Measurements from ENCODE around the gene GPR50. TPM values are rescaled to one million over a fixed set of nuclear protein-coding genes. Genes with fewer than 3 reads are reported as not detected.

GPR50 gene
- total and polyA plus RNA-seq, 4 donors = not detected

DNA sequence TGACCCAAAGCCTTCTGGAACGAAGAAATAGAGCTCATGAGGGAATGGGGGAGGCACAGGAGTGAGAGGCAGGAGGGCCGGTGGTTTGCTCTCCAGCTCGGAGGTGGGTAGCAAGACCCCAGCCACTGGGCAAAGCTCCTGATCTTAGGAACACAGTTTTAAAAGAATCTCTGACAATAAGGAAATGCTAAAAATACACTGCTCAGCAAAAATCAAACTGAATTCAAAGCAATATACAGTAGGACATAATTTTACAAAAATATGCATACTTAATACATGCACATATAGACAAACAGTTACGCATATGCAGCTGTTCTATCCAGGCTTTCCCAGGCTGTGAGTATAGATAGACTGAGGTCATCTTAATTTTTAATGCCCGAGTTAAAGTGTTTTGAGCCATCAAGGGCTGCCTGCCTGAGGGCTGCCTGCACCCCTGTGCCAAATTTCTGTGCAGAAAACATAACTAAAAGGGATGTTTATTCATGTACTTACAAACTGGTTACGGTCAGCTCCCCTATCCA is 6.9 kb downstream of the GPR50 start:
- Histone ChIP-seq H3K4me1 (ENCODE audit: control insufficient read depth in 4 of 4, insufficient read depth in 4 of 4, low read length in 3 of 4) (no peaks in the 10 kb centered on the region), H3K27me3 (ENCODE audit: control insufficient read depth in 4 of 4, insufficient read depth in 4 of 4, low read length in 3 of 4) (peaks cover 0 to 10% (median 1%) of the 10 kb centered on the region in 4 donors), H3K4me3 (ENCODE audit: low read depth in 1 of 3, low read length in 3 of 3) (no peak overlapping the region), H3K36me3 (ENCODE audit: control insufficient read depth in 4 of 4, insufficient read depth in 3 of 4, low read depth in 1 of 4, low read length in 3 of 4) (no peaks in the 10 kb centered on the region), H3K9me3 (ENCODE audit: control insufficient read depth in 4 of 4, low read length in 3 of 4) (peaks cover 0 to 4% (median 0%) of the 10 kb centered on the region in 4 donors), H3K9ac (ENCODE audit: low read depth in 1 of 2, low read length in 2 of 2) (no peak overlapping the region), H3K27ac (ENCODE audit: low read depth in 1 of 2, low read length in 2 of 2) (no peak overlapping the region)
- WGBS = 50% methylated on average over 6 of the region's 6 CpGs
- TF ChIP-seq FOXA2 (IDR thresholded peaks at IDR 0.05) = no peak
- TF ChIP-seq, protein P1, sequence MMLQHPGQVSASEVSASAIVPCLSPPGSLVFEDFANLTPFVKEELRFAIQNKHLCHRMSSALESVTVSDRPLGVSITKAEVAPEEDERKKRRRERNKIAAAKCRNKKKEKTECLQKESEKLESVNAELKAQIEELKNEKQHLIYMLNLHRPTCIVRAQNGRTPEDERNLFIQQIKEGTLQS (IDR thresholded peaks at IDR 0.05) = no peak
- no peak for TF ChIP-seq EGR1 (IDR thresholded peaks at IDR 0.05; ENCODE audit: low read depth in 2 of 2)
- TF ChIP-seq, protein P2, sequence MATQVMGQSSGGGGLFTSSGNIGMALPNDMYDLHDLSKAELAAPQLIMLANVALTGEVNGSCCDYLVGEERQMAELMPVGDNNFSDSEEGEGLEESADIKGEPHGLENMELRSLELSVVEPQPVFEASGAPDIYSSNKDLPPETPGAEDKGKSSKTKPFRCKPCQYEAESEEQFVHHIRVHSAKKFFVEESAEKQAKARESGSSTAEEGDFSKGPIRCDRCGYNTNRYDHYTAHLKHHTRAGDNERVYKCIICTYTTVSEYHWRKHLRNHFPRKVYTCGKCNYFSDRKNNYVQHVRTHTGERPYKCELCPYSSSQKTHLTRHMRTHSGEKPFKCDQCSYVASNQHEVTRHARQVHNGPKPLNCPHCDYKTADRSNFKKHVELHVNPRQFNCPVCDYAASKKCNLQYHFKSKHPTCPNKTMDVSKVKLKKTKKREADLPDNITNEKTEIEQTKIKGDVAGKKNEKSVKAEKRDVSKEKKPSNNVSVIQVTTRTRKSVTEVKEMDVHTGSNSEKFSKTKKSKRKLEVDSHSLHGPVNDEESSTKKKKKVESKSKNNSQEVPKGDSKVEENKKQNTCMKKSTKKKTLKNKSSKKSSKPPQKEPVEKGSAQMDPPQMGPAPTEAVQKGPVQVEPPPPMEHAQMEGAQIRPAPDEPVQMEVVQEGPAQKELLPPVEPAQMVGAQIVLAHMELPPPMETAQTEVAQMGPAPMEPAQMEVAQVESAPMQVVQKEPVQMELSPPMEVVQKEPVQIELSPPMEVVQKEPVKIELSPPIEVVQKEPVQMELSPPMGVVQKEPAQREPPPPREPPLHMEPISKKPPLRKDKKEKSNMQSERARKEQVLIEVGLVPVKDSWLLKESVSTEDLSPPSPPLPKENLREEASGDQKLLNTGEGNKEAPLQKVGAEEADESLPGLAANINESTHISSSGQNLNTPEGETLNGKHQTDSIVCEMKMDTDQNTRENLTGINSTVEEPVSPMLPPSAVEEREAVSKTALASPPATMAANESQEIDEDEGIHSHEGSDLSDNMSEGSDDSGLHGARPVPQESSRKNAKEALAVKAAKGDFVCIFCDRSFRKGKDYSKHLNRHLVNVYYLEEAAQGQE (IDR thresholded peaks at IDR 0.05) = no peak
- no peak for TF ChIP-seq JUND (IDR thresholded peaks at IDR 0.05)
- TF ChIP-seq, protein P3, sequence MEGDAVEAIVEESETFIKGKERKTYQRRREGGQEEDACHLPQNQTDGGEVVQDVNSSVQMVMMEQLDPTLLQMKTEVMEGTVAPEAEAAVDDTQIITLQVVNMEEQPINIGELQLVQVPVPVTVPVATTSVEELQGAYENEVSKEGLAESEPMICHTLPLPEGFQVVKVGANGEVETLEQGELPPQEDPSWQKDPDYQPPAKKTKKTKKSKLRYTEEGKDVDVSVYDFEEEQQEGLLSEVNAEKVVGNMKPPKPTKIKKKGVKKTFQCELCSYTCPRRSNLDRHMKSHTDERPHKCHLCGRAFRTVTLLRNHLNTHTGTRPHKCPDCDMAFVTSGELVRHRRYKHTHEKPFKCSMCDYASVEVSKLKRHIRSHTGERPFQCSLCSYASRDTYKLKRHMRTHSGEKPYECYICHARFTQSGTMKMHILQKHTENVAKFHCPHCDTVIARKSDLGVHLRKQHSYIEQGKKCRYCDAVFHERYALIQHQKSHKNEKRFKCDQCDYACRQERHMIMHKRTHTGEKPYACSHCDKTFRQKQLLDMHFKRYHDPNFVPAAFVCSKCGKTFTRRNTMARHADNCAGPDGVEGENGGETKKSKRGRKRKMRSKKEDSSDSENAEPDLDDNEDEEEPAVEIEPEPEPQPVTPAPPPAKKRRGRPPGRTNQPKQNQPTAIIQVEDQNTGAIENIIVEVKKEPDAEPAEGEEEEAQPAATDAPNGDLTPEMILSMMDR (IDR thresholded peaks at IDR 0.05; ENCODE audit: low read depth, low read length, missing input control) = no peak
- TF ChIP-seq, protein P4, sequence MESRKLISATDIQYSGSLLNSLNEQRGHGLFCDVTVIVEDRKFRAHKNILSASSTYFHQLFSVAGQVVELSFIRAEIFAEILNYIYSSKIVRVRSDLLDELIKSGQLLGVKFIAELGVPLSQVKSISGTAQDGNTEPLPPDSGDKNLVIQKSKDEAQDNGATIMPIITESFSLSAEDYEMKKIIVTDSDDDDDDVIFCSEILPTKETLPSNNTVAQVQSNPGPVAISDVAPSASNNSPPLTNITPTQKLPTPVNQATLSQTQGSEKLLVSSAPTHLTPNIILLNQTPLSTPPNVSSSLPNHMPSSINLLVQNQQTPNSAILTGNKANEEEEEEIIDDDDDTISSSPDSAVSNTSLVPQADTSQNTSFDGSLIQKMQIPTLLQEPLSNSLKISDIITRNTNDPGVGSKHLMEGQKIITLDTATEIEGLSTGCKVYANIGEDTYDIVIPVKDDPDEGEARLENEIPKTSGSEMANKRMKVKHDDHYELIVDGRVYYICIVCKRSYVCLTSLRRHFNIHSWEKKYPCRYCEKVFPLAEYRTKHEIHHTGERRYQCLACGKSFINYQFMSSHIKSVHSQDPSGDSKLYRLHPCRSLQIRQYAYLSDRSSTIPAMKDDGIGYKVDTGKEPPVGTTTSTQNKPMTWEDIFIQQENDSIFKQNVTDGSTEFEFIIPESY (IDR thresholded peaks at IDR 0.05) = no peak
- TF ChIP-seq NR2F2 (IDR thresholded peaks at IDR 0.05) = no peak
- TF ChIP-seq GABPA (IDR thresholded peaks at IDR 0.05 in 1 of 2, conservative IDR thresholded peaks at IDR 0.05 in 1 of 2) = no peak
- TF ChIP-seq YY1 (IDR thresholded peaks at IDR 0.05) = no peak
- TF ChIP-seq TAF1 (conservative IDR thresholded peaks at IDR 0.05) = no peak
- no peak for TF ChIP-seq HNF4G (IDR thresholded peaks at IDR 0.05)
- no peak for TF ChIP-seq SP1 (IDR thresholded peaks at IDR 0.05)
- TF ChIP-seq RAD21 (IDR thresholded peaks at IDR 0.05) = no peak
- no peak for TF ChIP-seq FOXA1 (IDR thresholded peaks at IDR 0.05)
- DNase-seq (ENCODE audit: low spot score) = no peak

DNA sequence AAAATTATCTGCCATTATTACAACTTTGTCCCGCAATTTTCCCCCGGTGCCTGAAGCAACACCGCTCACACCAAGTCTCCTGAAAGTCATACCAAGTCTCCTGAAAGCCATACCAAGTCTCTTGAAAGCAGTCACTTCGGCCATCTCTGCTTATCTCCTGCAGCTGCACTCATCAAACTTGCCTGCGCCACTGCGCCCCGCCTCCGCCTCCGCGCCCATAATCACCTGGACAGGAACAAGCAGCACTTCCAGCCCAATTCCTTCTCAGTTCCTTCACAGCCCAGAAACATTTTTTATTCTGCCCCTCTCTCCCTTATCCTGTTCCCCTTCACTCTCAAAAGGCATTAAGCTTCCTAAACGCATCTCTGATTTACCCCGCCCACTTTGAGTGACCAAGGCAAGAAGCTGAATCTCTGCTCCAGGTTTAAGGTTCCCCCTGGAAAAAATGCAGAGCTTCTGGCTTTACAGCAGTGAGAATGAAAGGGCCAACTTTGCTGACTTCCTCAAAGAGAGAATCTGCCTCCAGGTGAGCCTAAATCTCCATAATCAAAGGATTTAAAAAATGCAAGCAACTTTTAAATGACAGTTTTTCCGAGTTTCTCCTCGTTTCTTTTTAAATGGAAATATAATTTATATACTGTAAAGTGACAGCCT is 7.7 kb downstream of the GPR50 start:
- H3K27me3 ChIP-seq (ENCODE audit: control insufficient read depth in 4 of 4, insufficient read depth in 4 of 4, low read length in 3 of 4) = peaks cover 0 to 10% (median 1%) of the 10 kb centered on the region in 4 donors
- H3K9me3 ChIP-seq (ENCODE audit: control insufficient read depth in 4 of 4, low read length in 3 of 4) = peaks cover 0 to 4% (median 0%) of the 10 kb centered on the region in 4 donors
- H3K36me3 ChIP-seq (ENCODE audit: control insufficient read depth in 4 of 4, insufficient read depth in 3 of 4, low read depth in 1 of 4, low read length in 3 of 4) = no peaks in the 10 kb centered on the region
- H3K27ac ChIP-seq (ENCODE audit: low read depth in 1 of 2, low read length in 2 of 2) = no peak overlapping the region
- H3K9ac ChIP-seq (ENCODE audit: low read depth in 1 of 2, low read length in 2 of 2) = no peak overlapping the region
- no peaks in the 10 kb centered on the region for H3K4me1 ChIP-seq (ENCODE audit: control insufficient read depth in 4 of 4, insufficient read depth in 4 of 4, low read length in 3 of 4)
- DNase-seq (ENCODE audit: low spot score) = no peak
- WGBS = 9% methylated on average over 14 of the region's 14 CpGs
- no peak overlapping the region for H3K4me3 ChIP-seq (ENCODE audit: low read depth in 1 of 3, low read length in 3 of 3)
- no peak for TF ChIP-seq NR2F2 (IDR thresholded peaks at IDR 0.05)
- no peak for TF ChIP-seq HNF4G (IDR thresholded peaks at IDR 0.05)
- no peak for TF ChIP-seq TAF1 (conservative IDR thresholded peaks at IDR 0.05)
- no peak for TF ChIP-seq FOXA2 (IDR thresholded peaks at IDR 0.05)
- no peak for TF ChIP-seq EGR1 (IDR thresholded peaks at IDR 0.05; ENCODE audit: low read depth in 2 of 2)
- no peak for TF ChIP-seq RAD21 (IDR thresholded peaks at IDR 0.05)
- TF ChIP-seq, protein P1 (IDR thresholded peaks at IDR 0.05) = no peak
- TF ChIP-seq, protein P2 (IDR thresholded peaks at IDR 0.05) = no peak
- no peak for TF ChIP-seq RXRA (IDR thresholded peaks at IDR 0.05)
- TF ChIP-seq, protein P4 (IDR thresholded peaks at IDR 0.05) = no peak
